ENCODE results near the gene MRPL48. TPM values are rescaled to one million over a fixed set of nuclear protein-coding genes. Genes with fewer than 3 reads are reported as not detected.
"Not testable (repeated sequence)": the region's sequence is repeated elsewhere in the genome, so short reads cannot be mapped to it uniquely, and the experiment has no call there.

Gene MRPL48
- total and polyA plus RNA-seq, 12 donors, result 13.6 to 75.3 (median 32.0) TPM

- TF ChIP-seq CTCF (IDR thresholded peaks at IDR 0.05), result no peak
- no peak for TF ChIP-seq POLR2A (IDR thresholded peaks at IDR 0.05)
- intact Hi-C loops (cut with DNase I), result no loop called here
These were observed 2.9 kb upstream of the MRPL48 start for GRCh38 chr11:73784734-73785133.

DNA sequence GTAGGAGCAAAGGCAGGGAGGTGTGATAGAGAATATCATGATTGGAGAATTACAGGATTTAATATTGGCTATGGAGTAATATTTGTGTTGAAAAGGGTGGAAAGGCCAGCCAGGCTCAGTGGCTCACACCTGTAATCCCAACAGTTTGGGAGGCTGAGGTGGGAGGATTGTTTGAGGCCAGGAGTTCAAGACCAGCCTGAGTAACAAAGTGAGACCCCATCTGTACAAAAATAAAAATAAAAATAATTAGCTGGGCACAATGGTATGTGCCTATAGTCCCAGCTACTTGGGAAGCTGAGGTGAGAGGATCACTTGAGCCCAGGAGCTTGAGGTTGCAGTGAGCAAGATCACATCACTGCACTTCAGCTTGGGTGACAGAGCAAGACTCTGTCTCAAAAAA lies 2.2 kb upstream of the MRPL48 start:
- H3K27me3 ChIP-seq; intact Hi-C loops (cut with DNase I); H3K27ac ChIP-seq; H3K4me3 ChIP-seq; DNase-seq; H3K9me3 ChIP-seq (replicated peaks in 1 of 3); H3K36me3 ChIP-seq (replicated peaks in 1 of 2): not testable (repeated sequence)
- H3K4me1 ChIP-seq (replicated peaks in 1 of 2), result peaks cover 18 to 32% of the 10 kb centered on the region in 2 donors

More at GRCh38 chr11:73784734-73785133, 2.9 kb upstream of the MRPL48 start:
- 84 to 100% (median 96%) methylated on average over 1 of the region's 1 CpG for WGBS, 4 donors
- no peaks in the 10 kb centered on the region for H3K36me3 ChIP-seq (replicated peaks in 1 of 2)
- no peaks in the 10 kb centered on the region for H3K27me3 ChIP-seq
- peaks cover 18 to 32% of the 10 kb centered on the region in 2 donors for H3K4me1 ChIP-seq (replicated peaks in 1 of 2)
- H3K4me3 ChIP-seq, result no peak overlapping the region
- no peak for DNase-seq
- H3K9me3 ChIP-seq (replicated peaks in 1 of 3), result no peaks in the 10 kb centered on the region
- peak overlapping the region in 2 of 5 donors; percentile 20 to 71 for H3K27ac ChIP-seq

GRCh38 chr11:73787051-73787642 lies 527 bp upstream of the MRPL48 start:
- no peak for DNase-seq
- Histone ChIP-seq H3K9me3 (replicated peaks in 1 of 3) (no peaks in the 10 kb centered on the region), H3K36me3 (replicated peaks in 1 of 2) (no peaks in the 10 kb centered on the region), H3K4me1 (replicated peaks in 1 of 2) (peaks cover 22 to 37% of the 10 kb centered on the region in 2 donors), H3K27me3 (no peaks in the 10 kb centered on the region), H3K4me3 (peak overlapping the region in 2 of 4 donors; percentile 81 to 93), H3K27ac (peak overlapping the region; percentile 32 to 95 (median 93))
- TF ChIP-seq CTCF (IDR thresholded peaks at IDR 0.05), result no peak
- no peak for TF ChIP-seq POLR2A (IDR thresholded peaks at IDR 0.05)
- intact Hi-C loops (cut with DNase I), result no loop called here
- WGBS, 4 donors, result 43 to 60% (median 45%) methylated on average over 17 of the region's 17 CpGs

DNA sequence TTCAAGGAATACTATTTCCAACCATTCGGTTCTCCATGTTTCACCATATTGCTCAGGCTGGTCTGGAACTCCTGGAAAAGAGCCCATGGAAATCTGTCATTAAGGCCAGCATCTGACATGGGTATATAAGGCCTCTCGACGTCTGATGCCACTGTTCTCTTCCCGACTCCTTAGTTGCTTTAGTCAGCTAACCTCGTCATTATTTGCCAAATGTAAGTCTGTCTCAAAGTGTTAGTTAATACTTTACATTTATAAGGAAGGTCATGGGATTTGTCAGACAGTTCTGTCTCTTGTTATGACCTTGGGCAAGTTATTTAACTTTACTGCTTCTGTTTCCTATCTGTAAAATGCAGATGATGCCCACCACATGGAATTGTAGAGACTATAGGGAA lies 1.6 kb downstream of the MRPL48 start:
- TF ChIP-seq CTCF (IDR thresholded peaks at IDR 0.05), result no peak
- no peak for TF ChIP-seq POLR2A (IDR thresholded peaks at IDR 0.05)
- peaks cover 16 to 35% of the 10 kb centered on the region in 2 donors for H3K4me1 ChIP-seq (replicated peaks in 1 of 2)
- peak overlapping the region in 4 of 5 donors; percentile 8 to 95 (median 74) for H3K27ac ChIP-seq
- intact Hi-C loops (cut with DNase I), result no loop called here
- WGBS, 4 donors, result 42 to 46% (median 44%) methylated on average over 5 of the region's 5 CpGs
- no peaks in the 10 kb centered on the region for H3K27me3 ChIP-seq
- DNase-seq, result no peak
- no peaks in the 10 kb centered on the region for H3K36me3 ChIP-seq (replicated peaks in 1 of 2)
- no peak overlapping the region for H3K4me3 ChIP-seq
- H3K9me3 ChIP-seq (replicated peaks in 1 of 3), result no peaks in the 10 kb centered on the region

DNA sequence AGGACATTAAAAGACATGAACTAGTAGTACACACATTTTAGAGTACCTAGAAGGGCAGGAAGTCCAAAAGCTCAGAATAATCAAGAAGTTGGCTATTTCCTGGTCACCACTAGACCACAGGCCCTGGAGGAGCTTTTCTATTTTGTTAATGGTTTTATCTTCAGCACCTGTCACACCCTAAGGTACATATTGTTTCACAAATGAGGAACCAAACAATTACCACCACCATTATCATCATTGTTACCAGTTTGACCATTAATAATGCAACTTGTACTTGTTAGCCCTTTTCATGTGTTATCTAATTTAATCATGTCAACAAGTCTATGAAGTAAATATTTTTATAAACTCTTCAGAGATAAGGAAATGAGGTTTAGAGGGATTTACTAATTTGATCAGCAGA lies 4.9 kb downstream of the MRPL48 start:
- no peak for DNase-seq
- Histone ChIP-seq H3K9me3 (replicated peaks in 1 of 3) (no peaks in the 10 kb centered on the region), H3K27ac (peak overlapping the region in 3 of 5 donors; percentile 51 to 71 (median 60)), H3K27me3 (no peaks in the 10 kb centered on the region), H3K4me3 (no peak overlapping the region), H3K36me3 (replicated peaks in 1 of 2) (no peaks in the 10 kb centered on the region), H3K4me1 (replicated peaks in 1 of 2) (peaks cover 11 to 26% of the 10 kb centered on the region in 2 donors)
- intact Hi-C loops (cut with DNase I), result loop anchor here in 1 of 2 donors (10.0 kb wide), 1 partner anchor 72 kb away; no protein-coding TSS in a partner anchor
- TF ChIP-seq POLR2A (IDR thresholded peaks at IDR 0.05) (no peak), CTCF (IDR thresholded peaks at IDR 0.05) (no peak)
